ENCODE results near the gene PXDN. TPM values are rescaled to one million over a fixed set of nuclear protein-coding genes. Genes with fewer than 3 reads are reported as not detected.

Gene PXDN
- total and polyA plus RNA-seq, 9 of the 15 experiments (the other 6 are each of a cell fraction or from before 2014, with no cell fraction given), result 0.49 TPM; not detected in 8

- H3K27me3 ChIP-seq (ENCODE audit: control insufficient read depth in 2 of 2, insufficient read depth in 2 of 2, low read length in 2 of 2), result peaks cover 0 to 16% of the 10 kb centered on the region in 2 experiments; a peak in 2 of 5 replicates
- FAIRE-seq (no peak), ATAC-seq (no peak), DNase-seq (ENCODE audit: extremely low read depth in 1 of 4, low spot score in 3 of 4) (no peak)
- H3K36me3 ChIP-seq (ENCODE audit: control insufficient read depth, insufficient read depth, low read length), result no peaks in the 10 kb centered on the region
- WGBS (ENCODE audit: insufficient coverage, low coverage, missing lambda C conversion rate), result 8% methylated on average over 11 of the region's 29 CpGs
- no peaks in the 10 kb centered on the region for H4K20me1 ChIP-seq (replicated peaks; ENCODE audit: control insufficient read depth, insufficient read depth, low read length)
- intact Hi-C loops (cut with micrococcal nuclease) (loop anchor here (5.0 kb wide), 1 partner anchor 173 kb away; no protein-coding TSS in a partner anchor), in situ Hi-C loops (cut with MboI) (no loop called here)
- POLR2A ChIA-PET, result no interaction called here
- H3K4me1 ChIP-seq (replicated peaks in 1 of 2; ENCODE audit: control insufficient read depth in 2 of 2, insufficient read depth in 2 of 2, low read length in 2 of 2), result no peaks in the 10 kb centered on the region; a peak in 1 of 5 replicates
- H3K4me3 ChIP-seq, result no peak overlapping the region
- H3K27ac ChIP-seq (ENCODE audit: extremely low read depth, low read depth, low read length), result no peak overlapping the region
- H3K9me1 ChIP-seq (ENCODE audit: control insufficient read depth, insufficient read depth, low read length), result no peaks in the 10 kb centered on the region
- no peaks in the 10 kb centered on the region for H3K79me2 ChIP-seq (ENCODE audit: control insufficient read depth, insufficient read depth, low read length)
- H2AFZ ChIP-seq (ENCODE audit: low read depth, low read length), result no peak overlapping the region
- no TSS peak for BruUV-seq (replicated peaks)
- H3K4me2 ChIP-seq (ENCODE audit: insufficient read depth, low read length), result no peak overlapping the region
- no peak overlapping the region for H3K9ac ChIP-seq (ENCODE audit: insufficient read depth in 1 of 2, low read depth in 2 of 2, low read length in 2 of 2)
- CTCF ChIA-PET (ENCODE audit: low intra/inter-chr PET ratio), result no interaction called here
- peaks cover 4% of the 10 kb centered on the region for H3K9me3 ChIP-seq (replicated peaks; ENCODE audit: control insufficient read depth, insufficient read depth, low read depth, low read length)
- TF ChIP-seq ZBTB43 (CRISPR knock-in tag; IDR thresholded peaks at IDR 0.05) (no peak), HINFP (tag; conservative IDR thresholded peaks at IDR 0.05; ENCODE audit: low read depth) (no peak), PML (IDR thresholded peaks at IDR 0.05; ENCODE audit: low read length) (no peak), PURB (CRISPR knock-in tag; IDR thresholded peaks at IDR 0.05; ENCODE audit: low read depth) (no peak), RBM22 (IDR thresholded peaks at IDR 0.05; ENCODE audit: low read depth, low read length, poor library complexity, severe bottlenecking) (no peak), FOXP1 (CRISPR knock-in tag; IDR thresholded peaks at IDR 0.05) (no peak), MLLT1 (IDR thresholded peaks at IDR 0.05) (no peak), FOXJ2 (tag; IDR thresholded peaks at IDR 0.05) (no peak), ZNF589 (CRISPR knock-in tag; IDR thresholded peaks at IDR 0.05; ENCODE audit: low read depth) (no peak), IRF1 (CRISPR knock-in tag; IDR thresholded peaks at IDR 0.05; ENCODE audit: borderline replicate concordance) (no peak)
Measured at GRCh38 chr2:1594373-1595171, 149.7 kb downstream of the PXDN start.

All from K562 (cell line).